GM19193 (cell line): ENCODE results near the gene DGKZ.

Experiments used
- POLR2A ChIP-seq: IDR thresholded peaks from 4 replicates; pipeline ENCODE4 v1.6.1; 2011; ENCODE audit not compliant: insufficient read depth, insufficient read length; ENCODE audit errors: extremely low read depth

The DGKZ gene

GRCh38 chr11:46321757-46322156 lies 25.5 kb upstream of the DGKZ start:
- TF ChIP-seq POLR2A = no peak

- no peak for TF ChIP-seq POLR2A
These were observed 24.5 kb upstream of the DGKZ start for GRCh38 chr11:46322759-46323158.

GRCh38 chr11:46326813-46327416 lies 20.3 kb upstream of the DGKZ start:
- TF ChIP-seq POLR2A = no peak

- TF ChIP-seq POLR2A = no peak
These were observed 19.4 kb upstream of the DGKZ start for GRCh38 chr11:46327829-46328228.

GRCh38 chr11:46330154-46330553 lies 17.1 kb upstream of the DGKZ start:
- no peak for TF ChIP-seq POLR2A

GRCh38 chr11:46330563-46331281 lies 16.5 kb upstream of the DGKZ start:
- TF ChIP-seq POLR2A = no peak

GRCh38 chr11:46331282-46331984 lies 15.8 kb upstream of the DGKZ start:
- TF ChIP-seq POLR2A = no peak

- TF ChIP-seq POLR2A = no peak
These were observed 15.1 kb upstream of the DGKZ start for GRCh38 chr11:46332093-46332567.

- TF ChIP-seq POLR2A = no peak
These were observed 14.5 kb upstream of the DGKZ start for GRCh38 chr11:46332568-46333393.

GRCh38 chr11:46333394-46333947 lies 13.8 kb upstream of the DGKZ start:
- no peak for TF ChIP-seq POLR2A

- no peak for TF ChIP-seq POLR2A
These were observed 13.1 kb upstream of the DGKZ start for GRCh38 chr11:46334211-46334610.

GRCh38 chr11:46335271-46335670 lies 12.0 kb upstream of the DGKZ start:
- TF ChIP-seq POLR2A = no peak

- TF ChIP-seq POLR2A = no peak
These were observed 11.2 kb upstream of the DGKZ start for GRCh38 chr11:46335890-46336562.

- TF ChIP-seq POLR2A = no peak
These were observed 10.6 kb upstream of the DGKZ start for GRCh38 chr11:46336563-46337180.
